HepG2 (cell line): ENCODE results near the gene DOCK2. TPM values are rescaled to one million over a fixed set of nuclear protein-coding genes. Genes with fewer than 3 reads are reported as not detected.

ENCODE experiments used
- ATAC-seq: fragments of 200-7000 bp; cut with Tn5 transposase; 3 replicates; pipeline ENCODE4 v1.9.1; 2020; ENCODE audit warnings: mild to moderate bottlenecking, moderate library complexity
- BruUV-seq: library from RNA; stranded (reverse); fragments of 400-500 nt; replicated peaks from 2 replicates; lab custom pipeline; 2021; lab: Mats Ljungman, UMichigan
- CTCF ChIA-PET: fragments of 300-600 bp; formaldehyde crosslinking; extraction: SDS; loops from one replicate; lab custom pipeline; 2021; ENCODE audit warnings: low total read pairs, inconsistent platforms, low intra/inter-chr PET ratio; lab: Yijun Ruan, JAX
- POLR2A ChIA-PET: fragments of 350-600 bp; sonication (Branson Sonifier 250); formaldehyde crosslinking; loops from one replicate; lab custom pipeline; 2020; ENCODE audit warnings: antibody characterized with exemption, inconsistent platforms; lab: Yijun Ruan, JAX
- DNase-seq: peaks from one replicate; pipeline ENCODE4 v3.0.0-alpha.2; 2015; ENCODE audit warnings: low spot score
- FAIRE-seq: peaks from 3 replicates; lab custom pipeline; 2011; peaks lifted over from hg19 to GRCh38; lab: Jason Lieb, UNC
- H2AFZ ChIP-seq: one replicate; pipeline ENCODE4 v1.6.1; 2011; ENCODE audit warnings: low read length, inconsistent platforms
- H3K27ac ChIP-seq: fragments of 300-600 bp; 3 replicates; pipeline ENCODE4 v1.8.0; 2011; ENCODE audit warnings: mixed run types, mild to moderate bottlenecking, mixed read lengths, low read length, inconsistent platforms; ENCODE audit not compliant: insufficient read depth; ENCODE audit errors: extremely low read length
- H3K27me3 ChIP-seq, 2 experiments: fragments of 200-600 bp in 1 of 2; 2 replicates in 1 of 2; 3 replicates in 1 of 2; pipeline versions ENCODE4 v1.6.0 to v1.8.0; 2011; ENCODE audit warnings: low read length in 2 of 2, mild to moderate bottlenecking in 2 of 2, moderate library complexity in 2 of 2, inconsistent platforms in 1 of 2; ENCODE audit not compliant: insufficient read depth in 2 of 2, control insufficient read depth in 1 of 2
- H3K36me3 ChIP-seq, 2 experiments: fragments of 200-600 bp in 1 of 2; replicated peaks in 1 of 2; 2 replicates in 1 of 2; 3 replicates in 1 of 2; pipeline versions ENCODE4 v1.5.1 to v1.8.0; 2011; ENCODE audit warnings: low read length in 2 of 2, inconsistent platforms in 1 of 2; ENCODE audit not compliant: insufficient read depth in 2 of 2, control insufficient read depth in 1 of 2
- H3K4me1 ChIP-seq: 2 replicates; pipeline ENCODE4 v1.5.1; 2012; ENCODE audit warnings: low read length, inconsistent platforms; ENCODE audit not compliant: insufficient read depth
- H3K4me2 ChIP-seq: 2 replicates; pipeline ENCODE4 v1.6.0; 2011; ENCODE audit warnings: low read depth, low read length, inconsistent platforms
- H3K4me3 ChIP-seq, 3 experiments: fragments of 200-600 bp in 1 of 3; sonication (generic), shearing (Covaris generic) in 1 of 3; replicated peaks in 1 of 3; 2 replicates each; pipeline ENCODE4 v1.5.1; 2011 to 2016; ENCODE audit warnings: low read length in 3 of 3, inconsistent platforms in 2 of 3, low read depth in 2 of 3, mild to moderate bottlenecking in 2 of 3, control low read depth in 1 of 3, mixed read lengths in 1 of 3; ENCODE audit not compliant: insufficient read depth in 1 of 3
- H3K79me2 ChIP-seq: one replicate; pipeline ENCODE4 v1.6.1; 2011; ENCODE audit warnings: low read length, inconsistent platforms; ENCODE audit not compliant: insufficient read depth
- H3K9ac ChIP-seq: 2 replicates; pipeline ENCODE4 v1.6.0; 2011; ENCODE audit warnings: mild to moderate bottlenecking, low read depth, low read length, inconsistent platforms; ENCODE audit not compliant: insufficient read depth
- H3K9me3 ChIP-seq: 2 replicates; pipeline ENCODE4 v1.5.1; 2012; ENCODE audit warnings: mild to moderate bottlenecking, low read length
- H4K20me1 ChIP-seq: 2 replicates; pipeline ENCODE4 v1.6.0; 2011; ENCODE audit warnings: inconsistent platforms, mild to moderate bottlenecking, low read length, moderate library complexity; ENCODE audit not compliant: insufficient read depth
- CREB1 ChIP-seq, 2 experiments: fragments of 450-650 bp in 1 of 2; IDR thresholded peaks; 2 replicates each; pipeline ENCODE4 v1.6.1; 2016 to 2017; ENCODE audit warnings: control low read depth in 1 of 2, mild to moderate bottlenecking in 1 of 2, missing compliant biosample characterization in 1 of 2, missing genetic modification characterization in 1 of 2
- ELF1 ChIP-seq: sonication (generic); formaldehyde crosslinking; IDR thresholded peaks from 2 replicates; pipeline ENCODE4 v1.4.0; 2020; ENCODE audit warnings: missing genetic modification reagents
- MEIS2 ChIP-seq: sonication (generic); formaldehyde crosslinking; IDR thresholded peaks from 2 replicates; pipeline ENCODE4 v1.9.0; 2021; ENCODE audit warnings: mild to moderate bottlenecking, missing genetic modification reagents
- ZGPAT ChIP-seq: IDR thresholded peaks from 2 replicates; pipeline ENCODE4 v1.6.1; 2016; ENCODE audit warnings: mild to moderate bottlenecking
- ZNF354B ChIP-seq: sonication (generic); formaldehyde crosslinking; IDR thresholded peaks from 2 replicates; pipeline ENCODE4 v1.8.0; 2022; ENCODE audit warnings: mild to moderate bottlenecking, missing genetic modification reagents
- ZNF383 ChIP-seq: sonication (generic); formaldehyde crosslinking; IDR thresholded peaks from 2 replicates; pipeline ENCODE4 v1.4.0; 2020; ENCODE audit warnings: missing genetic modification reagents, mild to moderate bottlenecking, borderline replicate concordance
- WGBS: methylation state at CpG from one replicate; pipeline ENCODE4 v1.1.6; 2017; ENCODE audit warnings: low lambda C conversion rate; 5-methylcytosine and 5-hydroxymethylcytosine counted together
- in situ Hi-C: cut with HindIII; loops from 2 replicates; pipeline ENCODE4 v1.10.0; 2017; ENCODE audit warnings: low pct_unique_long_range_greater_than_20kb; ENCODE audit not compliant: extremely low pct_ligation_motif_present
- intact Hi-C: fragments of 100-400 bp; cut with micrococcal nuclease; formaldehyde crosslinking; loops from one replicate; pipeline ENCODE4 v1.10.0; 2022; ENCODE audit not compliant: unreplicated experiment
- polyA plus RNA-seq, 8 experiments: library from polyadenylated mRNA; depleted of rRNA in 3 of 8; stranded (reverse) in 7 of 8; unstranded in 1 of 8; fragments of >200 nt; fragmentation: Illumina TruSeq in 4 of 8; extraction: Trizol in 4 of 8; gene quantifications; 2 replicates each; pipeline versions ENCODE4 v1.2.1 to v1.2.3, GENCODE V29; 2011 to 2016; ENCODE audit warnings: low read depth in 4 of 8, missing spikeins in 1 of 8, mixed read lengths in 1 of 8; ENCODE audit not compliant: insufficient read depth in 1 of 8
- total RNA-seq, 5 experiments: library from RNA; depleted of rRNA; stranded (reverse); fragments of >200 nt; fragmentation: Illumina TruSeq; extraction: Trizol; gene quantifications; 2 replicates each; pipeline ENCODE4 v1.2.3, GENCODE V29; 2016; ENCODE audit warnings: low read depth in 1 of 5

The DOCK2 gene
- total and polyA plus RNA-seq, 2 of the 13 experiments (the other 11 are each of a cell fraction or from before 2014, with no cell fraction given): not detected

GRCh38 chr5:170109059-170110031 is 472.3 kb downstream of the DOCK2 start:
- Histone ChIP-seq H3K27ac (no peak overlapping the region), H4K20me1 (no peaks in the 10 kb centered on the region), H3K9me3 (no peaks in the 10 kb centered on the region), H3K36me3 (no peaks in the 10 kb centered on the region), H3K9ac (no peak overlapping the region), H3K4me1 (no peaks in the 10 kb centered on the region), H3K79me2 (no peaks in the 10 kb centered on the region)
- ChIA-PET POLR2A (no interaction called here), CTCF (no interaction called here)
- intact Hi-C loops (no loop called here), in situ Hi-C loops (no loop called here)
- no peak for ATAC-seq
- 24% methylated on average over 5 of the region's 7 CpGs for WGBS
- TF ChIP-seq ZGPAT (CRISPR knock-in tag): no peak
- TF ChIP-seq, all 625 proteins: peak for 0
- BruUV-seq: no TSS peak
- FAIRE-seq (no peak), DNase-seq (no peak)
- Histone ChIP-seq H3K4me3 (no peak overlapping the region), H2AFZ (no peak overlapping the region), H3K4me2 (no peak overlapping the region), H3K27me3 (peaks cover 0 to 6% of the 10 kb centered on the region in 2 experiments; a peak in 3 of 5 replicates)

GRCh38 chr5:170110403-170111087 is 473.5 kb downstream of the DOCK2 start:
- TF ChIP-seq ZNF383 (CRISPR knock-in tag): no peak
- no peak for TF ChIP-seq ELF1 (CRISPR knock-in tag)
- no peak for TF ChIP-seq ZNF354B (CRISPR knock-in tag)
- TF ChIP-seq MEIS2 (CRISPR knock-in tag): no peak
- peak; percentile 87 for TF ChIP-seq CREB1 (IDR thresholded peaks at IDR 0.05)
- no peak for TF ChIP-seq CREB1 (CRISPR knock-in tag; IDR thresholded peaks at IDR 0.05)
- ChIA-PET CTCF (no interaction called here), POLR2A (no interaction called here)
- Histone ChIP-seq H2AFZ (no peak overlapping the region), H3K36me3 (no peaks in the 10 kb centered on the region), H3K9ac (no peak overlapping the region), H4K20me1 (no peaks in the 10 kb centered on the region), H3K4me2 (no peak overlapping the region), H3K4me3 (no peak overlapping the region), H3K9me3 (no peaks in the 10 kb centered on the region), H3K27ac (no peak overlapping the region), H3K79me2 (no peaks in the 10 kb centered on the region), H3K4me1 (no peaks in the 10 kb centered on the region), H3K27me3 (peaks cover 0 to 6% of the 10 kb centered on the region in 2 experiments; a peak in 2 of 5 replicates)
- intact Hi-C loops (no loop called here), in situ Hi-C loops (no loop called here)
- FAIRE-seq (no peak), DNase-seq (no peak), ATAC-seq (no peak)
- WGBS: 16% methylated on average over 3 of the region's 3 CpGs
- no TSS peak for BruUV-seq
